Cardiac septum (tissue), 1 donor: ENCODE measurements around the gene CRELD1. TPM values are rescaled to one million over a fixed set of nuclear protein-coding genes. Genes with fewer than 3 reads are reported as not detected.

Experiments
- DNase-seq: peaks from one replicate; pipeline ENCODE4 v3.0.0-alpha.2; 2020; ENCODE audit warnings: low spot score
- intact Hi-C: fragments of 100-400 bp; cut with DNase I; formaldehyde crosslinking; loops from one replicate; pipeline ENCODE4 v1.14.0; 2022
- total RNA-seq: library from RNA; stranded (reverse); fragmentation: NEBNext Ultra II Directional; extraction: Animal tissue kit (Norgen Biotek cat#: 25700); gene quantifications from one replicate; pipeline ENCODE4 v1.2.1, GENCODE V29; 2021
- donor health status: DM: no; HTN: no; CAD: no.

Gene CRELD1
- total RNA-seq, 1 donor from 2014 or later: 60.1 TPM

DNA sequence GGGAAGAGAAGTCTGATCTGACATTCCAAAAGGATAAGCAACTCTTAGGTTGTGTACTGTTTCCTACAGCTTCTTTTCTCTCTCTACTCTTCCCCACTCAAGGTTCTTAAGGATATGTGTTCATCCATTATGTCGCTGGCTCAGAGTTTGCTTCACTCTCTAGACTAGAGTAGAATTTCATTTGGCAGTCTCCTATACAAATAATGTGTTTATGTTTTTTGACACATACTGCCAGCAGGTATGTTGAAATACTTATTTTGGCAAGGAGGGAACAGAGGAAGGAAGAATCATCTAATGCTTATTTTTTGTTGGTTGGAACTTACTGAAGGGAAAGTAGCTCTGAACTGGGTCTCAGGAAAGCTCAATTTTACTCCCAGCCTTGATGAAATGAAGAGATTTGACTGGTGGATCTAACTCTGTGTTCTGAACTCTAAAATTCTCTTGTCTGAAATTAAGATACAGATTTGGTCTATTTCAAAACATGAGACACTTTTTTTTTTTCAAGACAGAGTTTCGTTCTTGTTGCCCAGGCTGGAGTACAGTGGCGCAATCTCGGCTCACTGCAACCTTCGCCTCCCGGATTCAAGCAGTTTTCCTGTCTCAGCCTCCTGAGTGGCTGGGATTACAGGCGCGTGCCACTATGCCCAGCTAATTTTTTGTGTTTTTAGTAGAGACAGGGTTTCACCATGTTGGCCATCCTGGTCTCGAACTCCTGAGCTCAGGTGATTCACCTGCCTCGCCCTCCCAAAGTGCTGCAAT lies 60.6 kb downstream of the CRELD1 start:
- no peak for DNase-seq
- intact Hi-C loops: no loop called here

Other genes with a start within 250 kb of the CRELD1 start
- gene CPNE9, start 230.0 kb upstream of the CRELD1 start, total RNA-seq: not detected
- gene BRPF1, start 202.1 kb upstream of the CRELD1 start, total RNA-seq: 10.6 TPM
- gene OGG1, start 183.9 kb upstream of the CRELD1 start, total RNA-seq: 9.6 TPM
- gene CAMK1, start 163.9 kb upstream of the CRELD1 start, total RNA-seq: 10.0 TPM
- 50.1 TPM for gene TADA3, start 141.4 kb upstream of the CRELD1 start, total RNA-seq
- gene ARPC4, start 140.8 kb upstream of the CRELD1 start, total RNA-seq: 79.8 TPM
- gene TTLL3, start 123.6 kb upstream of the CRELD1 start, total RNA-seq: 19.5 TPM
- 28.3 TPM for gene RPUSD3, start 89.8 kb upstream of the CRELD1 start, total RNA-seq
- gene CIDEC, start 53.6 kb upstream of the CRELD1 start, total RNA-seq: 1.9 TPM
- gene JAGN1, start 43.2 kb upstream of the CRELD1 start, total RNA-seq: 17.3 TPM
- 1.1 TPM for gene IL17RE, start 31.0 kb upstream of the CRELD1 start, total RNA-seq
- gene IL17RC, start 16.7 kb upstream of the CRELD1 start, total RNA-seq: 20.4 TPM
- 1.6 TPM for gene PRRT3, start 18.6 kb downstream of the CRELD1 start, total RNA-seq
- 59.6 TPM for gene EMC3, start 53.0 kb downstream of the CRELD1 start, total RNA-seq
- gene FANCD2, start 92.6 kb downstream of the CRELD1 start, total RNA-seq: 0.48 TPM
- gene FANCD2OS, start 174.4 kb downstream of the CRELD1 start, total RNA-seq: not detected
- 82.6 TPM for gene BRK1, start 181.8 kb downstream of the CRELD1 start, total RNA-seq
- 11.8 TPM for gene VHL, start 207.9 kb downstream of the CRELD1 start, total RNA-seq
- gene IRAK2, start 231.1 kb downstream of the CRELD1 start, total RNA-seq: 1.9 TPM